NCI-H1048 (cell line): ENCODE results near the gene ILDR1.
A peak's percentile ranks its signal among the peaks of the same experiment; 100 is the strongest.
"Not testable (repeated sequence)": the region's sequence is repeated elsewhere in the genome, so short reads cannot be mapped to it uniquely, and the experiment has no call there.

Source experiments
- DNase-seq: peaks from one replicate; lab custom pipeline; 2025; lab: John Stamatoyannopoulos, UW

Gene ILDR1

GRCh38 chr3:121942116-121942786 is 79.8 kb downstream of the ILDR1 start:
- DNase-seq: peak; percentile 9

DNA sequence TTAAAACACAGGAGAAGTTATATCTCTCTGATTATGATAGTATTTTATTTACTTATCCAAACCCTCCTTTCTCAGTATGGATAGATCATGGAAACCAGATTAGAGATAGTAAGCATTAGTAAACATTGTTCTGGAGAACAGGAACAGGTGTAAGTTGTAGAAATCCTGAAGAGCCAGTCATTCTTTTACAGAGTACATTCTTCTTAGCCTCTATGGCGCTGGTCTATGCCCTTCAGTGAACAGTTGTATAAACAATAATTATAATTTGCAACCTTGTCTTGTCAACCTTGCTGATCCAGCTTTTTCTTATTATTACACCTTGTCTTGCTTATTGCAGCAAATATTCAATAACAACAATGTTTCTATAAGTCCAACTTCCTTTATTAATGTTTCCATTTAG is 80.5 kb downstream of the ILDR1 start:
- DNase-seq: no peak

DNA sequence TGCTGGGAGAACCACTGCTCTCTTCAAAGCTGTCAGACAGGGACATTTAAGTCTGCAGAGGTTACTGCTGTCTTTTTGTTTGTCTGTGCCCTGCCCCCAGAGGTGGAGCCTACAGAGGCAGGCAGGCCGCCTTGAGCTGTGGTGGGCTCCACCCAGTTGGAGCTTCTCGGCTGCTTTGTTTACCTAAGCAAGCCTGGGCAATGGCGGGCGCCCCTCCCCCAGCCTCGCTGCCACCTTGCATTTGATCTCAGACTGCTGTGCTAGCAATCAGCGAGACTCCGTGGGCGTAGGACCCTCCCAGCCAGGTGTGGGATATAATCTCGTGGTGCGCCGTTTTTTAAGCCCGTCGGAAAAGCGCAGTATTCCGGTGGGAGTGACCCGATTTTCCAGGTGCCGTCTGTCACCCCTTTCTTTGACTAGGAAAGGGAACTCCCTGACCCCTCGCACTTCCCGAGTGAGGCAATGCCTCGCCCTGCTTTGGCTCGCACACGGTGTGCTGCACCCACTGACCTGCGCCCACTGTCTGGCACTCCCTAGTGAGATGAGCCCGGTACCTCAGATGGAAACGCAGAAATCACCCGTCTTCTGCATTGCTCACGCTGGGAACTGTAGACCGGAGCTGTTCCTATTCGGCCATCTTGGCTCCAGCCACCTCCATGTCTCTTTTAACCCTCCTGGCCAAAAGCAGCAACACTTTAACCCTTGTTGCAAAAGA is 83.7 kb downstream of the ILDR1 start:
- DNase-seq: not testable (repeated sequence)
